ENCODE data around the gene SUSD2. TPM values are rescaled to one million over a fixed set of nuclear protein-coding genes. Genes with fewer than 3 reads are reported as not detected.

SUSD2 gene
- polyA plus RNA-seq, 1 of the 3 experiments (the other 2 are of a cell fraction), result 0.82 TPM

GRCh38 chr22:24200619-24201212 is 19.4 kb downstream of the SUSD2 start:
- Histone ChIP-seq H3K9me2 (no peaks in the 10 kb centered on the region), H4K20me1 (ENCODE audit: insufficient read depth) (no peaks in the 10 kb centered on the region), H3K4me1 (ENCODE audit: control insufficient read depth in 1 of 2, insufficient read depth in 2 of 2, low read depth in 1 of 2, low read length in 1 of 2) (peaks cover 3 to 5% of the 10 kb centered on the region in 2 experiments; a peak in 2 of 4 replicates), H3K9me3 (no peaks in the 10 kb centered on the region), H2AFZ (ENCODE audit: low read depth) (0 out of 2 replicates have a peak overlapping the region, but pooled peaks have one; percentile 5), H3K27me3 (ENCODE audit: insufficient read depth) (no peaks in the 10 kb centered on the region), H3F3A (replicated peaks; ENCODE audit: insufficient read depth) (peaks cover 14% of the 10 kb centered on the region), H3K79me2 (ENCODE audit: insufficient read depth) (no peaks in the 10 kb centered on the region), H3K36me3 (replicated peaks in 1 of 2; ENCODE audit: control insufficient read depth in 1 of 2, insufficient read depth in 2 of 2, low read length in 1 of 2) (no peaks in the 10 kb centered on the region), H3K4me3 (ENCODE audit: low read depth in 2 of 2, low read length in 1 of 2) (no peak overlapping the region), H3K4me2 (no peak overlapping the region), H3K9ac (no peak overlapping the region), H3K27ac (ENCODE audit: low read depth in 2 of 2, low read length in 1 of 2) (peak overlapping the region in 1 of 2 experiments; percentile 48; a peak in 2 of 4 replicates)
- ChIA-PET POLR2A (no interaction called here), CTCF (interaction anchor here (0.6 to 3.7 kb wide), 5 partner anchors 9 to 20 kb away, joined by 3 to 31 read pairs (median 3); no protein-coding TSS in a partner anchor)
- WGBS (ENCODE audit: low lambda C conversion rate), result 37% methylated on average over 7 of the region's 7 CpGs
- peak; percentile 6 for DNase-seq
- TF ChIP-seq RXRA (IDR thresholded peaks at IDR 0.05; ENCODE audit: borderline replicate concordance, low read depth) (no peak), USF2 (IDR thresholded peaks at IDR 0.05; ENCODE audit: borderline replicate concordance, low read depth, low read length) (no peak), EP300 (IDR thresholded peaks at IDR 0.05; ENCODE audit: borderline replicate concordance in 1 of 2, low read depth in 1 of 2, low read length in 1 of 2) (no peak), IRF3 (IDR thresholded peaks at IDR 0.05; ENCODE audit: low read depth, low read length) (no peak), FOSL2 (IDR thresholded peaks at IDR 0.05; ENCODE audit: borderline replicate concordance, low read depth) (peak; percentile 37; the same call in 1 of the 2 replicates), USF1 (IDR thresholded peaks at IDR 0.05; ENCODE audit: borderline replicate concordance, low read depth) (peak; percentile 78; the same call in 1 of the 2 replicates), TEAD4 (IDR thresholded peaks at IDR 0.05; ENCODE audit: borderline replicate concordance, insufficient read depth) (no peak), MXI1 (IDR thresholded peaks at IDR 0.05; ENCODE audit: low read depth, low read length) (no peak)

- H2AFZ ChIP-seq (ENCODE audit: low read depth), result no peak overlapping the region
- peaks cover 25% of the 10 kb centered on the region for H3F3A ChIP-seq (replicated peaks; ENCODE audit: insufficient read depth)
- H3K36me3 ChIP-seq (replicated peaks in 1 of 2; ENCODE audit: control insufficient read depth in 1 of 2, insufficient read depth in 2 of 2, low read length in 1 of 2), result no peaks in the 10 kb centered on the region
- ChIA-PET CTCF (interaction anchor here (1.1 to 1.6 kb wide), 2 partner anchors 10 to 12 kb away, joined by 3 to 11 read pairs; no protein-coding TSS in a partner anchor), POLR2A (no interaction called here)
- no peaks in the 10 kb centered on the region for H3K9me2 ChIP-seq
- H3K4me3 ChIP-seq (ENCODE audit: low read depth in 2 of 2, low read length in 1 of 2), result no peak overlapping the region
- no peak overlapping the region for H3K4me2 ChIP-seq
- TF ChIP-seq NFIC (IDR thresholded peaks at IDR 0.05; ENCODE audit: borderline replicate concordance) (0 out of 2 replicates have a peak, but pooled peaks have one; percentile 27), YY1 (IDR thresholded peaks at IDR 0.05; ENCODE audit: low read depth) (no peak), EP300 (IDR thresholded peaks at IDR 0.05; ENCODE audit: borderline replicate concordance in 1 of 2, low read depth in 1 of 2, low read length in 1 of 2) (peak in 1 of 2 experiments; percentile 39; a peak in 1 of 4 replicates), FOSL2 (IDR thresholded peaks at IDR 0.05; ENCODE audit: borderline replicate concordance, low read depth) (peak; percentile 51; the same call in 1 of the 2 replicates), TCF12 (IDR thresholded peaks at IDR 0.05) (peak; percentile 80), FOXM1 (IDR thresholded peaks at IDR 0.05; ENCODE audit: low read depth) (no peak), CHD2 (IDR thresholded peaks at IDR 0.05; ENCODE audit: low read length, partially characterized antibody) (no peak), FOXJ3 (CRISPR knock-in tag; IDR thresholded peaks at IDR 0.05) (no peak), JUND (IDR thresholded peaks at IDR 0.05) (peak; percentile 37; the same call in 1 of the 2 replicates), PBX3 (IDR thresholded peaks at IDR 0.05) (peak; percentile 67), TEAD4 (IDR thresholded peaks at IDR 0.05; ENCODE audit: borderline replicate concordance, insufficient read depth) (0 out of 2 replicates have a peak, but pooled peaks have one; percentile 18)
- H3K4me1 ChIP-seq (ENCODE audit: control insufficient read depth in 1 of 2, insufficient read depth in 2 of 2, low read depth in 1 of 2, low read length in 1 of 2), result peaks cover 3 to 13% of the 10 kb centered on the region in 2 experiments; a peak in 3 of 4 replicates
- 77% methylated on average over 26 of the region's 26 CpGs for WGBS (ENCODE audit: low lambda C conversion rate)
- DNase-seq, result no peak
- no peaks in the 10 kb centered on the region for H3K27me3 ChIP-seq (ENCODE audit: insufficient read depth)
- H3K27ac ChIP-seq (ENCODE audit: low read depth in 2 of 2, low read length in 1 of 2), result no peak overlapping the region
- no peaks in the 10 kb centered on the region for H4K20me1 ChIP-seq (ENCODE audit: insufficient read depth)
- H3K79me2 ChIP-seq (ENCODE audit: insufficient read depth), result no peaks in the 10 kb centered on the region
- H3K9me3 ChIP-seq, result no peaks in the 10 kb centered on the region
- H3K9ac ChIP-seq, result no peak overlapping the region
Measured at GRCh38 chr22:24201681-24202614, 20.7 kb downstream of the SUSD2 start.

Measured in SK-N-SH (cell line).